ENCODE measurements around the gene ADAMTS2.
"Not testable (repeated sequence)": the region's sequence is repeated elsewhere in the genome, so short reads cannot be mapped to it uniquely, and the experiment has no call there.

Gene ADAMTS2

DNA sequence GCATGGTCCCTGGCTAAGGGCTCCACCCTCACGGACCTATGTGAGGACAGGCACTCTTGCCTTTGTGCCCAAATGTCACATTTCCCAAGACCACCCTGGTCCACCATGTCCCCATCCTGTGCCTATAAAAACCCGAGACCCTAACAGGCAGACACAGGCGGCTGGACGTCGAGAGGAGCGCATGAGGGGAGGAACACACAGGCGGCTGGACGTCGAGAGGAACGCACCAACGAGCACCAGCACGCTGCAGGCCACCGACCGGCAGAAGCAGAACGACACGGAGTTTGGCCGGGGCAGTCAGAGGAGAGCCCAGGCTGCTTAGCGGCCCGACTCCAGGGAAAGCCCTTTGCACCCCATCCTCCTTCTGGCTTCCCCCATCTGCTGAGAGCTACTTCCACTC, 119.9 kb downstream of the ADAMTS2 start:
- no peak for DNase-seq

DNA sequence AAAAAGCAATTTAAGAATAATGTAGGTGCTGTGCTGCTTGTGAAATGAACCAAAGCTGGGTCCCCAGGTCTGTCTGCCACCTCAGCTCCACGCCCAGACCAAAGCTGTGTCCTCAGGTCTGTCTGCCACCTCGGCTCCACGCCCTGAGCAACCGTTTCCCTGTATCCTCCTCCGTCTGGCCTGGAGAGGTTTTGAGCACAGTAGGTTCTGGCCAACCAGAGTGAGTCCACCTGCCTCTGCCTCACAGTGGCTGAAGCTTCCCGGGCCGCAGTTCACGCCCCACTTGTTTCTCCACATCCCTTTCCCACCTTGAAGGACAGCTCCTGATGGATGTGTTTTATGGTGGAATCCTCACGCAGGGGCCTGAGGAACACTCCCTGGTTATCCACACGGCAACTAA, 120.5 kb downstream of the ADAMTS2 start:
- no peak for DNase-seq

DNA sequence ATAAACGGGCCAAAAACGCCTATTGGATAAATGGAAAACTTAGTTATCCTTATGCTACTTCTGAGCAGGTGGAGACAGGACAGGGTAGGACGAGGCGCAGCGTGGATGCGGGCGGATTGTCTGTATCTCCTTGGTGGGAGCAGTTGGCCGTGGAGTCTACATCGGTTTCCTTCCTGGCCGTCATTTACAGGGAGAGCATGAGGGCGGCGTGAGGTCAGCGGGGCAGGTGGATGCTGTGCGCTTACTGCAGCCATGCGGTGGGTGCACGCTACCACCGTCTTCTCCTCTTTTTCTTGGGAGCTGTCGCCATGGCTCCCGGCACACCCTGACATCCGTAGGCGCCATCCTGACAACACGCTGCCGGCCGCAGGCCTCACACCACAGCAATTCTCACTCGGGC, 121.3 kb downstream of the ADAMTS2 start:
- DNase-seq, result no peak

DNA sequence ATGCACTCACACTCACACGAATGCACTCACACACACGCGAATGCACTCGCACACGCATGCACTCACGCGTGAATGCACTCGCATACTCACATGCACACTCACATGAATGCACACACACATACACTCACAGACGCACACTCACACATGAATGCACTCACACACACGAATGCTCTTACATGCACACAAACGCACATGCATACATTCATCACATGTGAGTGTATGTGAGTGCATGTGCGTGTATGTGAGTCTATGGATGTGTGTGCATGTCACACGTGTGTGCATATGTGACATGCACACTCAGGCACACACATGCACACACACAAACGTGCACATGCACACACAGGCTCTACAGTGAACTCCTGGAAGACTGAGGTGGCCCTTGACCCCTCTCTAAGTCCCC, 121.7 kb downstream of the ADAMTS2 start:
- DNase-seq, result no peak

DNA sequence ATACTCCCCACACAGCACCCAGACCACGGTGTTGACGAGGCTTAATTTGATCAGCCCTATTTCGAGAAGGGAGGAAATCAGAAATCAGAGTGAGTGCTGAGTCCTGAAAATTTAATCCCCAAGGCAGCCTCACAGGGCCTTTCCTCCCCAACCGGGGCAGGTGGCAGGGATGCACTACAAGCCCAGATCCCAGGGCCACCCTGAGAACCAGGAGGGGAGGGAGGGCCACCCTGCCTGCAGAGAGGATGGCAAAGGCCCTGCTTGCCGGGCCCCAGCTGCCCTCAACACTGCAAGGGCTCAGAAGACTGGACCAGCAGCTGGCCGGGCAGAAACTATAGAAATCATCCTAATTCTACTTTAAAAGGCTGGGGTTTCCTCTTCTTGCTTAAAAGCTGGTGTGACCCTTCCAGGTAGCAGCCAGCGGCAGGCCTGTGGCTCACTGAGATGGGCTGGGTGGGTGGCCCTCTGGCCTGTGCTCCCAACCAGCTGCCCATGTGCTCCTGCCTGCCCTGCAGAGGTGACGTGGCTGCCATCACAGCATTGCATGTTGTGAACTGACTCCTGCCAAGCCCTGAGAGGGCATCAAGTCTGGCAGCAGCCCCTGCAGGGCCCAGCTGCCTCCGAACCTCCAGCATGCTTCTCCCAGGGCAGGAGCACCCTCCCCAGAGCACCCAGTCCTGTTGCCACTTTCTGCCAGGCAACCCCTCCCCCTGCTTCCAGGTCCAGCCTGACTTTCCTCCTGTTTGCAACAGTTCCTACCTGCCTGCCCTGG, 122.8 kb downstream of the ADAMTS2 start:
- DNase-seq, result no peak

DNA sequence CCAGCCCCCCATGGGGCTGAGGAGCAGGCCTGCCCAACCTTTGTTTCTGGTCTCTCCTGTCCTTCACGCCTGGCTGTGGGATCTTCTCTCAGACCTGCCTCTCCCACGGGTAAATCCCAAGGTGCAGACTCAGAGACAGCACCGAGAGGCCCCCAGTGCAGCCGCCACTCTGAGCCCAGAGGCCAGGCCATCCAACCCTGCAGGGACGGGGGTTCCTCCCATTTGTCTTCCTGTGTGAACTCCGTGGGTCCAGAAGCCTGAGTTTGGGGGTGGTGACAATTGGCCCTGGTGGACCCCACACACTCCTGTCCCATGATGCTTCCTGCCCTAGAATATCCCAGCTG, 123.4 kb downstream of the ADAMTS2 start:
- no peak for DNase-seq

DNA sequence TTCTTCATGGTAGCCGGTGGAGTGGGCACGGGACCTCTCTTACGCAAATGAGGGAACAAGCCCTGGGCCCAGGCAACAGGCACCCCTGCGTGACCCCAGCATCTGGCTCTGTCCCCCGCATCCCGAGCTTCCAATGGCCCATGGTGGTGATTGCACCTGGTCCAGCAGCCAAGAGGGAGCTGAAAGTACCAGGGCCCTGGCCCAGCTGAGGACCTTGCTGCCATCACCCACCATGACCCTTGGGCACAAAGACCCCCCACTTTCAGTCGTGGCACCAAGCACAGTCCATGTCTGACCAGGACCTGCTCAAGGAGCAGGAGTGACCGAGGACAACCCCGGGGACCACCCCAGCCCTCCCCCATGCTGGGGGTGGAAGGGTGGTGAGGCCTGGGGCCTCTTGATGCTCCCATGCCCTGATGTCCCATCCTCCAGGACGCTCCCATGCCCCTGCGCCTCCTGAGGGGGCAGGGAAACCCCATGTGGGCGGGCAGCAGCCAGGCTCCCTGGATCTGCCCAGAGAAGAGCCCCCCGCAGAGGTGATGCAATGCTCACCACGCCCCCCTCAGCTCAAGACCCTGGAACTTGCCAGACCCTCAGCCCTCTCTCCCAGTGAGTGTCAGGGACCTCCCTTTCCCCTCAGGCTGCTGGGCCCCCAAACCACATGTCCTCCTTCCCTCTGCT, 123.9 kb downstream of the ADAMTS2 start:
- DNase-seq, result no peak

DNA sequence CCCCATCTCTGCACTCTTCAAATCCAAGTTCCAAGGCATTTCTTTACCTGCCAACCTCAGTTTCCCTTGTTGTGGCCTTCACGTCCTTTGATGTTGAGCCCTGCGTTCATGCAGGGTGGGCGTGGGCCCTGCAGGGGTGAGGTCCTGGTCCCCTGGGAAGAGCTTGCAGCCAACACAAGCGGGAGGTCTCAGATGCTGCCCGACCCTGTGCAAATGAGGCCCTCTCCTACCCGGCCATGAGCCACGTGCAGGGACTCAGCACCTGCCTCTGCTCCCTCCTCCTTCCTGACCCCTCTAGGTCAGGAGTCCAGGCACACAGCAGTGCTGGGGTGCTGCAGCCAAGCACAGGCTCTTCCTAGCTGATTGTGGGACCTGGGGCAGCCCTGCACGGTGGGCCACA, 124.5 kb downstream of the ADAMTS2 start:
- no peak for DNase-seq

DNA sequence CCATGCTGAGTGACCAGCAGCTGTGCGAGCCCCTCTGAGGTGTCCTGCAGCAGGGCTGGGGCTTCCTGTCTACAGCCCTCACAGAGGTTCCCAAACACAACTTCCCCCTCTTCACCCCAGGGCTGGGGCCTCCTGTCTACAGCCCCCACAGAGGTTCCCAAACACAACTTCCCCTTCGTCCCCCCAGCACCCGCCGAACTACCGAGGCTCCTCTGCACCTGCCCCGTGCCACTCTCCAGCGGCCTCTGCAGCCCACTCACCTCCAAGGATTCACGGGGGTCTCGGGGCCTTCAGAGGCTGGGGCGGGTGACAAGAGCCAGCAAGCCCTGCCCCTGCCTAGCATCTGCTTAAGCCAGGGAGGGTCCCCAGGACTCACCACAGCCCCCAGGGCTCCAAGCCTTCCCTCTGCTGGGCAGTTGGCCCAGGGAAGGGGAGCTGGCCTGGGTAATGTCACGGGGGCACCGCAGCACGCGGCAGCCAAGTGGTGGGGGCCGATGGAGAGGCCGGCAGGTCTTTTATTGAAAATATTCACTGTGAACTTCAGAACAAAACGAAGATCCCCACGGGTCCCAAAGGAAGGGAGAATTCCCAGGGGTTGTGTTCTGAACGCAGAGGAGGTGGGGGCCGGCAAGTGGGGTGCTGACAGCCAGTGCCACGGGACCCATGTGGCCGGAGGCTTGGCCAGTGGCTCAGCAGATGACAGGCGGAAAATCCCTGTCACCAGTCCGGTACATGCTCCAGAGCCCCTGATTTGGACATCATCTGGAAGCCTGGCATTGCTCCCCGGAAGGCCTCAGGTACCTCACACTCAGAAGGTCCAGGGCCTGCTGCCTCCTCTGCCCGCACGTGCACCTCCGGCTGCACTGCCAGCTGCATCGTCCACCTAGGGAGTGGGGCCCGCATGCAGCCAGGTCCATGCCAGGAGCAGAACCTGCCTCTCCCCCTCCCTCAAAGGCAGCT, 125.3 kb downstream of the ADAMTS2 start:
- DNase-seq, result no peak

DNA sequence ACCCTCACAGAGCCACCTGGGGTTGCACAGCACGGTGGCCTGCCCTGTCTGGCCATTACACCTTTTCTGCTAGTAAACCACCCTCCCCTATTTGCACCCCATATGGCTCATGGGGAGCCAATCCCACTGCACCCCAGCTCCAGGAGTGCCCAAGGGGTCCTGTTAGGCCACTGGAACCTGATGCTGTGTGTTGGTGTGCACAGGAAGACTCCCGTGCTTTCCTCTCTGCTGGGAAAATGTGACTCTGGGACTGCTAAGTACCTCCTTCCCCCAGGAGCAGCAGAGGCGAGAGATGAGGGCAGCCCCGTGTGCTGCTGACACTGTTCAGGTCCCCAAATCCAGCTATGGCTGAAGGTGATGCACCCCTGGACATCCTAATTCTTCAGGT, 126.3 kb downstream of the ADAMTS2 start:
- DNase-seq, result no peak

DNA sequence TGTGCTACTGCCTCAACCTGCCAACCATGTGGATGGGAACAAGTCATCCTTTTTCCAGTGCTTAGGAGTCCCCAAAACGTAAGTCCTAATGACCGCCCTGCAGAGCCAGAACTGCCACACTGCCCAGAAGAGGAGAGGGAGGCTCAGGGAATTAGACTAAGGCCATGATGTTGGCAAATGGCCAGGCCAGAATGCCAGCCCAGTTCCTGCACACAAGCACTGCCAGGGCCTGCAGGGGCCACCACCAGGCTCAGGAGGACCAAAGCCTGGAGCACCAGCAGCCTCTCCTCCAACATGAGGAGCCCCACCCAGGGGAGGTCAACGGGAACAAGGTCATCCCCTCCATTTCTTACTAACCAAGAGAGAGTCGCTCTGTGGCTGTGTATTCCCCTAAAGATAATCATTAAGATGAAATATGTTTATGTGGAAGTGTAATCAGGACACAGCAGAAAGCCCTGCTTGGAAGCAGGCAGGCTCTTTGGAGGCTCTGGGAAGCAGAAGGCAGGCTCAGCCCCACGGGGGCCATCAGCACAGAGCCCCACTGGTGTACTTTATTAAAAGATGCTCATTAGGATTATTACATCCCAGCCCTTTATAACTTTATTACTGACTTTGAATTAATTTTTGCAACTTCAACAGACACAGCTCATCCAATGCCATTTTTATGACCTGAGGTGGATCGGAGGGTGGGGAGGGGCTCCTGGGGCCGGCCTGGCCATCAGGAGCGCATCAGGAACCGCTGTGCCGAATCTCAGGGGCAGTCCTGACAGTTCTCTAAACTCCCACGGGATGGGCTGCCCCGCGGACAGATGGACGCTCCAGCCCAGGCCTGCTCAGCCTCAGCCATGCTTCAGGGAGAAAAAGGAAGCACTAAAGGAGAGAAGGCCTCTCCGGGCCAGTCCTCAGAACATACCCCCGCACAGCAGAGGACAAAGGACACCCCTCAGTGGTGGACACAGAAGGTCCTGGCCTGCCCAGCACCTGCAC, 127.0 kb downstream of the ADAMTS2 start:
- no peak for DNase-seq

DNA sequence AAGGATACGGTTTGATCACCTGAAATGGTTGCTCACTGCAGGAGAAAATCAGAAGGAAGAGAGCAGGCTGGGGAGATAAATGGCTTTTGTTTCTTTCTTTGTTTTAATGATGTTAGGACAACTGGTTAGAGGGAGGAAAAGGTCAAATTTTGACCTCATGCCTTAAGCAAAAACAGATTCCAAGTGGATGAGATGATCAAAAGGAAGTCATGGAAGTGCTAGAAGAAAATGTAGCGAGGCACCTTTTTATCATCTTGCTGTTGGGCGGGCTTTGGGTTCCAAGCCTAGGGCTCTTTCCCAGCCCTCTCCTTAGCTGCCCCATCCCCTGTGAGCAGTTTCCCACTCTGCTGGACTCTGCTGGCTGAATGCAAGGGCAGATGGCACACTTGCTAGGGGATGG, 127.9 kb downstream of the ADAMTS2 start:
- DNase-seq, result no peak

DNA sequence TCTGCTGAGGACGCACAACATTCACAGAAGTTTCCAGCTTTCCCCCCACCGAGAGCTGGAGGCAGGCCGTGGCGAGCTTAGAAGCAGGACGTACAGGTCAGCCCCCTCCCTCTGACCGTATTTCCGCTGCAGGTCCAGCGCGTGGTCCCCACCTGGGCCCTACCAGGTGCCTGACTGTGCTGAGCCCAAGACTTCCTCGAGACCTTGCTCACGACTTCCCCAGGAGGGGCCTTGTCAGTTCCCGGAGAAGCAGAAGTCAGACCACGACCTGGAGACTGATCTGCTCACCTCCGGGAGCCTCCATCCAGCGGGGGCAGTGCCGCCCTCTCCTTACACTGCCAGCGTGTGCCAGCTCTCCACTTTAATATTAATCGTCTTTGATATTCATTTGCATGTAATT, 128.9 kb downstream of the ADAMTS2 start:
- DNase-seq, result not testable (repeated sequence)

DNA sequence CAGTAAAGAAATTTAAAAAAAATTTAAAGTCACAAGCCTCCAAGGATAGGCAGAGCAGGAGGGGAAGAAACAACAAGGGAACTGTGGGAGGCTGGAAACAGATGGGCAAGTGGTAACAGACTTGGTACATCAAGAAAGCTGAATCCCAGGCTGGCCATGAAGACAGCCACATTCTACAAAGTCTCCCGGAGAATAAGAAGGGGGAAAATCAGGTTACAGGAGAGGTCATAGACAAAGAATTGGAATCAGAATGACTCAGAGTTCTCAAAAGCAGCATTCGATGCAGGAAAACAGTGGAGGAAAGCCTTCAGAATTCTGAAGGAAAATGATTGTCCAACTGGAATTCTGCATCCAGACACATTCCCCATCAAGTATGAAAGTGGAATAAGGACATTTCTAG, 129.7 kb downstream of the ADAMTS2 start:
- no peak for DNase-seq

DNA sequence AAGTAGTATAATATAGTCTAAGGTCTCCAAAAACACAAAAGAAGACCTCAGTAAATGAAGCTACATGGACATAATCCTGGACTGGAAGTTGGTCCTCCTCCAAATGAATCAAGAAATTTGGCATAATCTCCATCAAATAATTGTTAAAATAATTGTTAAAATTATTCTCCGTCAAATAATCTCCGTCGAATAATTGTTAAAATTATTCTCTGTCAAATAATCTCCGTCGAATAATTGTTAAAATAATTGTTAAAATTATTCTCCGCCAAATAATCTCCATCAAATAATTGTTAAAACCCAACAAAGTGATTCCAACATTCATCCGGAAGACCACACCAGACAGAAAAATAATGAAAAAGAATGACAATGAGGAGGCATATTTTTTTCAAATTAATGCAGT, 130.6 kb downstream of the ADAMTS2 start:
- DNase-seq, result no peak

DNA sequence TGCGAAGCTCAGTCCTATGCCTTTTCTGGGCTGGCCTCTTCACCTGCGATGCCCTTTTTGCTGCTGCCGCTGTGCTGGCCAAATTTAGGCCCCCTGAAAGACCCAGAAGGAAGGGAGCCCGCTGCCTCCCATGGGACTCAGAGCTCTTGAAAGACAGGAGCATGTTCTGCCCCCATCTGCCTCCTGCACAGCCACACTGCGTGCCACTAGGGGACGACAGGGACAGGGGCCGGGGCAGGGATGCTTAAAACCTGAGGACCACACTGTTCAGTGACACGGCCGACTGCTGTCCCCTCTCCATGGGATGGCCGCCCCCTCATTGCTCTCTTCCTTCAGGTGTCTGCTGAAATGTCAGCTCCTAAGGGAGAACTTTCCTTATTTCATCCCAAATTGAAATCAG, 132.4 kb downstream of the ADAMTS2 start:
- DNase-seq, result no peak

DNA sequence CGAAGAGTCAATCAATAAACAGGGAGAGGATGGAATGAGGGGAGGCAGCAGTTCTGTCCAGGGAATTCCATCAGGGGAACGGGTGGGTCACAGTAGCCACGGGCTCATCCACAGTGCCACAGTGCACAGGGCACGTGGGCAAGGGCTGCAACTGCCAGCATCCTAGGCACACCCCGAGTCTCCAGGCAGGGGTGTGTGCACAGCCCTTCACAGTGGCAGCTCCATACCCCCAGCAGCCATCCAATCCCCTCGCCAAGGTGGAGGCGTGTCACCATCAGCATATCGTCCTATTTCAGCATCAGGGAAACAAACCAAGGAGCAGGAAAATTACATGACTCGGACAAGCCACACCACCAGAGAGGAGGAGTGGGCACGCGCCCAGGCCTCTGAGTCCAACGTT, 133.6 kb downstream of the ADAMTS2 start:
- no peak for DNase-seq

DNA sequence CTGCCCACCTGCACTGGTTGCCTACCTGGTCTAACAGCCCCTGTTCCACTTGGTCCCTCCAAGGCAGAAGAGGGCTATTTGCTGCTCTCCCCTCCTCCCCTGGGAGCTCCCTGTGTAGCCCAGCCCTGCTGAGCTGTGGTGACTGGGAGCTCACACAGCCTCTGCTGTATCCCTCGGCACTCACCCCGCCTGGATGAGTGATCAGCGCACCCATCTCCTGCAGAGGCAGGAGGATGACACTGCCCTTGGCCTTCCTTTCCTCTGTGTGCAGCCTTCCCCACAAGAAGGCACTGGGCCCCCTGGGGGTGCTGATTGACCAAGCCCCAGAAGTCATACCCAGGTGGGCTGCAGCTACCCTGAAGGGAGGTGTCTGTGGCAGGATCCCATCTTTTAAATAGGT, 134.2 kb downstream of the ADAMTS2 start:
- no peak for DNase-seq

DNA sequence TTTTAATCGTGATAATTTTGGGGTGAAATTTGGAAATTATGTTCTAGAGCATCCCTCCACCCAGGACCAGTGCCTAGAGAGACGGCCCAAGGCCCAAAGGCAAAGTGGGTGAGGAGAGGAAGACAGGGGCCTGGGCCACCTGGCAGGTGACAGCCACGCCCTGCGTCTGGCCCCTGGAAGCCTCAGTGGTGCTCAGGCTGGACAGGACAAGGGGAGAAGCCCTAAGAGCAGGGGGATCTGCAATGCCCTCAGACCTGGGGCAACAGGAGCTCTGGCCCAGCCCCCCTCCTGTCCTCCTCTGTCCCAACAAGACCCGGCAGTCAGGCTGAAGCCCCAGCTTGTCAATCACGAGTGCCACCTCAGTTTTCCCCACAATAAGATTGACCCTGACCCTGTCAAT, 134.8 kb downstream of the ADAMTS2 start:
- no peak for DNase-seq

DNA sequence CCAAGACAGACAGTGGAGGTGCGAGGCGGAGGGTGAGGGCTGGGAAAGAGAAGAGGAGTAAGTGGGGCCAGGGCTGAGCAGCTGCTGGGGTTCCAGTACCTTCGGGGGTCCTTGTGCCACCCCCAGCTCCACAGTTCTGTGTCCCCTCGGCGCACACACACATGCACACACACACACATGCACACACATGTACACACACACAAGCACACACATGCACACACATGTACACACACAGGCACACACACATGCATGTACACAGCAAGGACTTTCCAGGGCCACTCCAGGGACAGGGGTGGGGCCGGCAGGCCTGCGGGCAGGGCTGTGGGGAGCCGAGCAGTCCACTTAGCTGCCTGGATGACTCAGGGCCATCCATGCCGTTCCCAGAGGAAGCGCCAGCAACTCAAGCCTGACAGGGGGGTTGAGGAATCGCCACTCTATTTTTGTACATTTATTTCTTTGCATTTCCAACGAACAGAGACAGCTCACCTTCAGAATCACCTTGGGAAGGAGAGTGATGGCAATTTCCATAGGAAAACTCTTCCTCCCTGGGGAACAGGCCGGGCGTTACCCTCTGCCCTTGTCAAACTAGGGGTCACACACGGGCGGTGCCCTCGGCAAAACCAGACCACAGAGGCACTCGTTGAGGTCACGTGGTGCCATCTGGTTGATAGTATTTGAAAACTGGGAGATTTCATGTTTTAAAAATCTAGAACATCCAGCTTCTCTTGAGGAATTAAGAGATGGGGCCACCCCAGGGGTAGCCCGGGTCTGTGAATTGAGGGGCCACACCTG, 135.7 kb downstream of the ADAMTS2 start:
- no peak for DNase-seq

DNA sequence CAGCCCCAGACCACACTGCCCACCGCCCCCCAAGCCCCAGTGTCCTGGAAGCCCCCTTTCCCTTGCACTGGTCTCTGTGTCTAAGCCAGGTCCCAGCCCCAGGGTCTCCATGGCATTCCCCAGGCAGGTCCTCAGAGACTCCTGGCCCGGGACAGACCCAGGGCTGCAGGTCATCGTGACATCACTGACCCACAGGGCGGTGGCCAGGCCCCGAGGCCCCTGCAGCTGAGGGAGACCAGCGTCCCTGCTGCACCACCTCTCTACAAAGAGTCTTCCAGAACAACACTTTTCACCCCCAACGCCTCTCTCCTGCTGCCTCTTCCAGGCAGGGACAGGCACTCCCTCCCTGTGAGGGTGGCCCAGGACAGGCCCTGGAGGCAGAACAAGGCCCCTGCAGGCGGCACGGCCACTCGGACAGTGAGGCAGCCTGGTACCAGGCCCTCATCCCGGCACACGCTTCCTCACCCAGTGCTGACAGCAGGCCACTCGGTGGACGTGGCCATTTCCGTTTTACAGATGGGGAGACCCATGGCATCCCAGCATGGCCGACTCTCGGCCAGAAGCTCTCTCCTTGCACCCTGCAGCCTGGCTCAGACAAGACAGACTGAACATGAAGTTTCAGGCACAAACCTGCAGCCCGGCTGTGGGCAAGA, 136.4 kb downstream of the ADAMTS2 start:
- DNase-seq, result no peak

Measured in NCI-H526 treated with DMSO at 0.1 percent for 48 hours (cell line).